GM21515 (cell line): ENCODE measurements around the gene ADAMTS9.

Experiments used
- ATAC-seq: cut with Tn5 transposase; IDR thresholded peaks from one replicate; pipeline ENCODE4 v1.9.1; 2021; ENCODE audit not compliant: unreplicated experiment

Gene ADAMTS9

DNA sequence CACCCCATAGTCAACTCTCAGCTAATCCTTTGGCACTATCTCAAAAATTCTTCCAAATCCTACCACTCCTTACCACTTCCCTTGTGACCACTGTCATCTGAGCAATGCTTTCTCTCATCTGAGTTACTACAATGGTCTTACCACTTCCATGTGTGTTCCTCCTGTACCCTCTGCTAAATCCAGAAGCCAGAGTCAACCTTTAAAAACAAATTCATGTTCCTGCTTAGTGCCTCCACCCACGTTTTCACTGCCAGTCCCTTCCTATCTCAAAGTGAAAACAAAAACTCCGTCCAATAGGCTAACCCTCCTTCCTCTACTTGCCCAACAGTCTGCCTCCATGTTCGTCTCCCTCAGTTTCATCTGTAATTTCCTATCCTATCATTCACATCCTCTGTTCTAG, 109.0 kb downstream of the ADAMTS9 start:
- no peak for ATAC-seq

DNA sequence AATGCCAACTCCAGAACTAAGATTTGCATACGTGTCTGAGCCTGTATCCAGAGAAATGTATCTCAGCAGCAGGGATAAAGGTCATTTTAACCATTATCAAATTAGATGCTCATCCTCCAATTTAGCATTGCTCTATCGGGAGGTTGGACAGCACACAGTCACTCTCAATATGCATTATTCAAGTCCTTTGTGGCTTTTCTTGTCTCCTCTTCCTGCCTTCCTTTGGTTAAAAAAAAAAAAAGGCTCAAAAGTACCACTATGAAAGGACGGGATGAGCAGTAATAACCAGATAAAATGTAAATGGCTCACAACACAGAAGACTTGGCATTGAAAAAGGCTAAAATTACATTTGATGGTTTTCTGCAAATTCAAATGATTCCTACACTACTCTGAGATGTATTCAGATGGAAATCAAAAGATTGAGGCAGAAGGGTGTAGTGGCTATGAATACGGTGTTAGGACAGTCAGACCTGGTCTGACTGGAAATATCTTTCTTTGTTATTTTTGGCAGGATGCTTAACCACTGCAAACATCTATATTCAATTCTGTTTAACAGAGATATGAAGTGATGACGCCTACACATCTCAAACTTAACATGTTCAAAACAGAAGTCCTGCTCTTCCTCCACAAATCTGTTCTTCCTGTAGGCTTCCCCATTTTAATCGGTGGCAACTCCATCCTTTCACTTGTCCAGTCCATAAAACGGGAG, 109.6 kb downstream of the ADAMTS9 start:
- no peak for ATAC-seq

DNA sequence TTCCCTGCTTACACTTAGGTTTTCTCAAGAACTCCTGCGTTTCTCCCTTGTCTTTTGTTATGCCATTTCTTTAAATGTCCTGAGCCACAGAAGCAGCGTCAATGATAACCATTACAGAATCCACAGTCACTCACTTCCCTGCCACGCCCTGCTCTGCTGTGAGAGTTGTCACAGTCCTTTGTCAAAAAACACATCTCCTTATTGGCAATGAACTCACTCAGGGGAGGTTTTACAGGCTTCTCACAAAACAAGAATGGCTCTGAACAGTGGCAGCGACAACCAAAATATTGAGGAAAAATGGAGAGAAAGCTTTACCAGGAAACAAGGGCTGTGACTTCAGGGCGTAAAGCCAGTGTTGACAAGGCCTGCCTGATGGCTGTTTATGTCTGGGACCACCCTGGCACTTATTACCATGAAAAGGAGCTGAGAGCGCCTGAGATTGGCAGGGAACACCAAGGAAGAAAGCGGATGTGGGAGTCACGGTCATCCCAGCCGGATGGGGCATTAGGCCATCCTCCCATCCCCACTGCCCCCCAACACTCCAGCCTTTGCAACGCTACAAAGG, 111.5 kb downstream of the ADAMTS9 start:
- no peak for ATAC-seq

DNA sequence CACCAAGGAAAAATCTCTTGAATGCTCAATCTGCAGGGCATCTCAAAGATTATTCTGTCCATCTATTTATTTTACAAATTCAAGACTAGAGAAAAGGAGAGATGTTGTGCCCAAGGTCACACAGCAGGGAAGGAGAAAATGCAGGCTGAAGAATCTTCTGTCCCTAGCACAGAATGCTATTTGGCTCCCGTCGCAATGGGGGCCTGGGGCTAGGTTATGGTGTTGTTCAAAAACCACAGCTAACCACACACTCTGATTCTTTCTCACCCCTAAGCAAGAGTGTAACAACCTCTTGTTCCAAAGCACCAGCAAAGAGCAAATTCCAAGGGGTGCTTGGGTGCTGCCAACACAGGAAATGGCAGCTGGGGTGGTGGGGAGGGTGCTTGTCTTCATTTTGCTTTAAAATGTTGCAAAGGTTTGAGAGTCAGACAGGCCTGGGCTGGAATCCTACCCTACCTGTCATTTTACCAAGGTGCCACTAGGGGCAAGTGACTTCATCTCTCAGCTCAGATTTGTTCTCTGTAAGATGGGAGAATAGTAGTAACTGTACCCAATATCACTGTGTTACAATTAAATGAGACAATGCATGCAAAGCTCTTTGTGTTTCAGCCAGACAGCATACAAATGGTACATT, 112.5 kb downstream of the ADAMTS9 start:
- peak; percentile 90 for ATAC-seq

DNA sequence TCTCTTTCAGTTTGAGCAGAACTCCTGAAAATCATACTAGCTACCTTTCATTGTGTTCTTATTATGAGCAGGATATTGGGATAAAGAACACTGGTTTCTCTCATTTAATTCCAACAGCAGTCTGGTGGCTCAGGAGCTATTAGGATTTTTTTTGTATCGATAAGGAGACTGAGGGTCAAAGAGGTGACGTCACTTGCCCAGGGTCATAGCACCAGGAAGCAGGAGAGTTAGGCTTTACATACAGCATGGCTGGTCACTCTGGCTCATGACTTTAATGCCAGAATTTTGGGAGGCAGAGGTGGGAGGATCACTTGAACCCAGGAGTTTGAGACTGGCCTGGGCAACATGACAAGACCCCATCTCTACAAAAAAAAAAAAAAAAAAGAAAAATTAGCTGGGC, 113.6 kb downstream of the ADAMTS9 start:
- ATAC-seq: no peak

DNA sequence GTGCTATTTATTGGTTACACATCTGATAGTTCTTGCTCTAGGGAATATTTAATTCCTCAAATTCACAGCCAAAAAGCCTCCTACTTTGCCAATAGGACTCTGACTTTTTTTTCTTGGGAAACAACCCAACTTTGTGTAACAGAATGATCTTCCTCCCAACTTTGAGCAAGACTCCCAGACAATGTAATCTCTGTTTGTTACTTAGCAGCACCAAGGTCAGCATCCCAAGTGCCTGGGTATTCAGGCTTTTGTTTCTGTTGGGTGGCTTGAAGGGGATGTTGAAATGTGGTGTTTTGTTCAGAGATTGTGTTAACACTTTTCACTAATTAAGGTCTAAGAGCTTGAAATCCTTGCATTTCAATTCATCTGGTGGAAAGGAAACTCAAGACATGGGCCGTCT, 115.8 kb downstream of the ADAMTS9 start:
- no peak for ATAC-seq

DNA sequence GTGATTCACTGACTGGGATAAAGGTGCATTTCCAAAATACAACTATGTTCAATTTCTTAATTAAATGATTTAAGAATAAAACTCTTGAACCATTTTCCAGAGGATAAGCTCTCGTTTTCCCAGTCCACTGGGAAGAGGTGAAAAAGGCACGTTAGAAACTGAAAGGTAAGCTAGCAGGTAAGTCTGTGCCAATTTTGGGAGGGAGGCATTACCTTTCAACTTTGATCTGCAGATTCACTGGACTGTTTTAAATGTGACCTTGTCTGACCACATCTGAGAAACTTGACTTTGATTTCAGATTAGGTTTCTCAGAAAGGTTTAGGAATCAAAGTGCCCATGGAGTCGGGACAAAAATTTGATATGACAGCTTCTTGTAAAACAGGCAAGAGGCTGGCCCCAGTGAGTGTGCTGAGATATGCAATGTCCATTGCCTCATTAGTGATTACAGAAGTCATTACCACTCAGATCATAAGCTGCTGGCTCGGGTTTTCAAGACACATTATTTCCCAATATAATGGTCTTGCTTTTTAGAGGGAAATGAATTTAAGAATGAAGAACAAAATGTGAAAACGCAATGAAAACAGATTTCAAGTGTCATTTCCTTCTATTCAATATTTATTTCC, 118.8 kb downstream of the ADAMTS9 start:
- no peak for ATAC-seq

DNA sequence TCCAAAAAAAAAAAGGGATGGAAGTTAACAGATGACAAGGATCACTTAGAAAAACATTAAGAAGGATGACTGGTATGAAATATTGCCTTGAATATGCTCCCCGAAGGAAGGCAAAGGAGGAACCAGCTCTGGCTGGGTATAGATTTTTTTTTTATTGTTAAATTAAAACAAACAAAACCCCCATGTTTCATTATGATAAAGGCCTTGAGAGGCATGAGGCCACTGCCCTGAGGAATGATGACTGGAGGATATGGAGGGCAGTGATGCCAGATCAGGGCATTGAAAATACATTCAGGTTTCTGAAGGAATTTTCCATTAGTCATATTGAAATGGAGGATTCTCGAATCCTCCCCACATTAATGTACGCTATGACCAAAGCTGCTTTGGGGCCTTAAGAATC, 120.9 kb downstream of the ADAMTS9 start:
- ATAC-seq: no peak

DNA sequence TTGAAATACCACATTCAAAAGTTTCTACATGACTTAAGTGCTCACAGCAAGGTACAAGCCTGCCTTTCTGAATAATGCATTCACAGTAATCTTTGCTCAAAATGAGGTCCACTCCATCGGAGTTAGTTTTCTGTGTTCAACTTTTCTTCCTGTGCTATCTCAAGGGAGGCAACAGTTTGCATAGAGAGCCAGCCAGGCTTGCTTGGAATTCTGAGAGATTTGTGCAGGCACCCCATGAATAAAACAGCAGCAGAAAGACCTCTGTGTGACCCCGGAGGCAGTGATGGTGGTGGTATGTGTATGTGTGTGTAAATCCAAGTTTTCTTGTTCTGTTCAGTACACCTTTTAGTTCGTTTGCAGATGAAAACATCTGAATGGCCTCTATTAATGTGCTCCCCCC, 124.0 kb downstream of the ADAMTS9 start:
- ATAC-seq: no peak

DNA sequence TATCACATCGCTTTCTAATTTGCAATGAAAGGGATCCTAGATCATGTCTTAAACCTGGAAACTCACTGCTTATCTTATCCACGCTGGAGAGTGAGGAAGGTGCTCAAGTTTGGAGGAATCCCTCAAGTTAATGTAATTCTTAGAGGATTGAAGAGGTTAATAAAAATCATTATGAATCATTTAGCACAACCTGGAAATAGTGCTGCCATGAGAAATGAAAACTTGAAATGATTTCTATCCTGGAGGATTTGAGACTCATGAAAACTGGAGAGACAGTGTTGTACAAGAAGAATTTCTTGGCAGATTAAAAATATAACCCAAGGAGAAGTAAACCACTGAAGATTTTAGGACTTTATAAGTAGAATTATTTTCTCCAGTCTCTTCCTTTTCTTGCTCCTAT, 125.9 kb downstream of the ADAMTS9 start:
- no peak for ATAC-seq

DNA sequence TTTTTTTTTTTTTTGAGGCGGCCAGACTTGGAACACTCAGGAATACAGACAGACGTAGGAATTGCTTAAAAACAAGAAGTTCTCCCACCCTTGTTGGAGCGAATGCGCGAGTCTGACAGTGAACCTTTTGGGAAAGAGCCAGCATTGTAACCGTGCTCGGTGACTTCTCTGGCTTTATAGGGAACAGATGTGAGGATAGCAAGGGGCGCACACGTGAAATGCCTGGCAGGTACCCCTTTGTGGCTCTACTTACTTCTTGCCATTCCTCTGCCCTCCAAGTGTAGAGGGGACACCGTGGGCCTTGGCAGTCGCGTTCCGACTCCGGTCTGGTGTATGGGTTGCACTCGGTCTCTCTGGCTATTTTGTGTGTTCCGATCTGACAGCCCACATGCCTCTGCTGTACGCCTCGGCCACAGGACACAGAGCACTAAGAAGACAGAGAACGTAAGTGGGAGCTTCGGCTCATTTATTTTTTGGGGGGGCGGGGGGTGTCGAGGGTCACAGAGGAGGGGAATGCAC, 126.4 kb downstream of the ADAMTS9 start:
- no peak for ATAC-seq

DNA sequence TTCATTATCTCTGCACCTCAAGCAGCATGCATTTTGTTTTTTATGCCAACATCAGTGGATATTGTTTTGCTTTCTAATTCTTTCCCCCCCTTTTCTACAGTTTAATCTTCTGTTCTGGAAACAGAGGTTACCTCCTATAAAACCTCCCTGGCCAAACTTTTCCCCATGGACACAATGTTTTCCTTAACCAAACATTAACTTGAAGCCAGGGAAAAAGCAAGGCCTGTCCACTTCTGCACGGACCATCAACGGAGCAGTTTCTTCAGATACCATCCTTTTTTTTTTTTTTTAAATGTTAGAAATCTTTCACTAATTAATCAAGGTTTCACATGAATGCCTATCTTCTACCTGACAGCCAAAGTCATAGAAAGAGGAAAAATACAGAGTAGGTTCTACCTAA, 127.0 kb downstream of the ADAMTS9 start:
- no peak for ATAC-seq

DNA sequence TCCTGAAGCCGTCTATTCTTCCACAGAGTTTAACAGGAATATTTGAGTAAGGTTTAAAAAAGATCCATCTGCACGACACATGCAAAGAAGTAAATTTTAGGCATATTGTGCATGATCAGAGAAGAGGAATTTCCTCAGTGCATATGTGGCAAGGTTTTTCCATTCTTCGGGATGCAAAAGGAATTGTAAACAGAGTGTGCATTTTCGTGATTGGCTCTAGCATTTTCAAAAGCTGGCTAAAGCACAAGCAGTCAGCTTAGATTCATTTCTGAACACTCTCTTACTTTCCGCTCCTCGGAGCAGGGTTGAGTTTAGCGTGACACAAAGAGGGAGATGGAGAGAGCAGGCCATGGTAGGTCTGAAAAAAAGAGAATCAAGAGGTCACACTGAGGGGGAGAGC, 128.2 kb downstream of the ADAMTS9 start:
- no peak for ATAC-seq

DNA sequence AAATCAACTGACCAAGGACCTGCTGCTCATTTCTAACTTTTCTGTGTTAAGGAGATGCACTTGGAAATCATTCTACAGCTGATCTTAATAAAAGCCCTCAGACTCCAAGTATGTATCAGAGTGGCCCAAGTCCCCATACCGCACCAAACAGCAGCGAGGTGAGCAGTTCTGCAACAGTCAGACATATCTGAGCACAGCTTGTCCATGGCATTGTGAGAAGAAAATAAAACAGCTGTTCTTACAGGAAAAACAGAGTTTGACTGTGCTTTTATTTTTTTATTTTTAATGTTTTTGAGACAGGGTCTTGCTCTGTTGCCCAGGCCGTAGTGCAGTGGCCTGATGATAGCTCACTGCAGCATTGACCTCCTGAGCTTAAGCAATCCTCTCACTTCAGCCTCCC, 131.8 kb downstream of the ADAMTS9 start:
- no peak for ATAC-seq

DNA sequence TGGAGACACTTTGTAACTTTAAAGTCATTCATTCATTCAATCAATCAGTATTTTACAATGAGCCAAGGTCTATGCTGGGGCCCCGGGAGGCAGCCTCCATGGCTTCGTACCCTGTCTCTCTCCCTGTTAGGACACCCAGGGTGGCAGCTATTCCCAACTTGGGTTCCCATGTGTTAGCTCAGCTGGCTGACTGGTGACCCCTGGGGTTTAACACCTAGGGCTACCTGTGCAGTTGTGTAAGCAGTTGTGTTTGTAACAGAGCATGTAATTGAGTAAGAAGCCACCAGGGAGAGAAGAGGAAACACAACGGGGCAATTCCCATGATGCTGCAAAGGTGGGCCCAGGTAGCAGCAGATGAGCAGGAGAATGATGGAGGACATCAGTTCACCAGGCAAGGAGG, 132.4 kb downstream of the ADAMTS9 start:
- no peak for ATAC-seq

DNA sequence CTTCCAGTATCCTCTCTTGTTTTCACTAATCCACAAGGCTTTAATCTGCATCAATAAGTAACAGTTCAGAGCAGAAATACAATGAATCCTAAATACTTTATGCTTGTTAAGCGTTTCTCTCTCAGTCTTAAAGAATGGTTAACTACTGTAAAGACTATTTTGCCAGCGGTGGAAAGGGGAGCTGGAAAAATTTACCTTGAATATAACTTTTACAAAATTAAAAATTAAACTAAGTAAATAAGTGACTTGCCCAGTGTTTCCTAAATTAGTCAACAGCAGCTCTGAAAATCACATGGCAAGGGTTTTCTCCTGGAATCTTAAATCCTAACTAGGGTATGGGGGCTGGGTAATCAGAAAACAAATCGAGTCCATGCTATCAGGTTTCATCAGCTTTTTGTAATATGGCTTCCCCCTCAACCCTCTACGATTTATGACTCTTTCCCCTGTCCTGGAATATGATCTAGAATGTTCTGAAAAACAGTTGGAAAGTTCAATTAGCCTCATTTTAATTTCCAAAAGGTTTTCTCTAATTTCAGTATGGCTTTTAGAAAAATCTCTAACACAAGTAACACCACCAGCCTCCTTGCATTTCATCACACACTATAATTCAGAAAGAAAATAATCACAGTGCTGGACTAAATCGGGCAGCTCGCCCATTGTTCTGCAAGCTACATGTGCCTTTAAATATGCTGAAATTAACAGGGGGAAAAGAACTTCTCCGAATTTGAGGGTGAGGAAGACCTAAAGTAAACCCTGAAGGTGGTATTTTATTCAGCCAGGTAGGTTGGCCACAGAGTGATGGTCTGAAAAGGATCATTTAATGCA, 133.5 kb downstream of the ADAMTS9 start:
- no peak for ATAC-seq

DNA sequence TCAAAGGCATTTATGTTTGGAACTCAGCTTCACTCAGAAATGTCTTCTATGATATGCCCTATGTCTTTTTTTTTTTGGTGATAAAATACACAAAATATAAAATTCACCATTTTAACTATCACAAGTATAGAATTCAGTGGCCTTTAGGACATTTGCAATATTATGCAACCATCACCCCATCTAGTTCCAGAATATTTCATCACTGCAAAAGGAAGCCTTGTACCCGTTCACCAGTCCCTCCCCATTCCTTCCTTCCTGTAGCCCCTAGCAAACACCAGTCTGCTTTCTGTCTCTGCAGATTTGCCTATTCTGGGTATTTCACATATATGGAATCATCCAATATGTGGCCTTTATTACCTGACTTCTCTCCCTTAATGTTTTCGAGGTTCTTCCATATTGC, 134.8 kb downstream of the ADAMTS9 start:
- no peak for ATAC-seq

DNA sequence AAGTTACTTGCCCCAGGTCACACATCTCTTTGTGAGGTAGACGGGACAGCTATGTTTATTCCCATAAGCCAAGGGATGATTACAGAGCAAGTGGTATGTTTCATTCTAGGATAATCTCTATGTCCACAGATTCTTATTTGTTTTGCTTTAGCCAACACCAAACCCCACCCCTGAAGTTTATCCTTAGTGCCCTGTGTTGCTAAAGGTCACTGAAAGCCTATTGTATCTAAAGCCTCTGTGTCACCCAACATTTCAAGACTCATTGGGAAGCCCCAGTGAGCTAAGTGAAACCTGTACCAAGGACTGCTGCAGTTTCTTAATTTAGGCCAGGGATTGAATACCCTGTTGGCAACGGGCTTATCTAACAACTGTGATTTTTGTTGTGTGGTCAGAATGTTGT, 135.6 kb downstream of the ADAMTS9 start:
- ATAC-seq: no peak

DNA sequence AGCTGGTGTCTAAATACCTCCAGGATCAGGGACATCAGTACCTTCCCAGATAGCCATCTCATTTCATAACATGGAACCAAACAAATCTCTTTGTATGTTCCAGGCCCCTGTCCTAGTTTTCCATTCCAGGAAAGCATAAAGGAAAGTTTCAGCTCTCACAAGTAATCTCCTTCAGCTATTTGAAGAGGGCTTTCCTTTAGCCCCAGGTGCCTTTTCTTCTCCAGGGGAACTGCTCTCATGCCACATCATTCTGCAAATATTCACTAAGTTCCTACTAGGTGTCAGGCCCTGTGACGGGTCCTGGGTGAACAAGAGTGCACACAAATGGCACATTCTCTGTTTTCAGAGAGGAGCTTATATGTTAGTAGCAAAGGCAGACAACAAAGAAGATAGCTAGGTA, 136.1 kb downstream of the ADAMTS9 start:
- no peak for ATAC-seq

DNA sequence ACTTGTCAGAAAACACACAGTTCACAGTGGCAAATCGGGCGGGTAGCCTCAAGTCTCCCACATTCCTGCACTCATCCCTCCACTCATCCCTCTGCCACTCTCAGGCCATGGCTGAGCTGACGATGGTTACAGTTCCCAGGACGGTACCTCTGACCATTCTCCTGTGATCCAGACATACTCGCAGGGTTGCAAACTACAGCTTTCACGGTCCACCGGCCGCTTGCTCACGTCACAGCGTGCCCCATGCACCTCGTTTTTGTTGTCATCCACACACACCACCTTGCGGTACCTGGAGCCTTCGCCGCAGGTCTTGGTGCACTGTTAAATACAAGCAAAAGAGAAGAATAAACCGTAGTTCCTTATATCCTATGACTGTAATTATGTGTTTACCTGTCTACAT, 137.1 kb downstream of the ADAMTS9 start:
- no peak for ATAC-seq

DNA sequence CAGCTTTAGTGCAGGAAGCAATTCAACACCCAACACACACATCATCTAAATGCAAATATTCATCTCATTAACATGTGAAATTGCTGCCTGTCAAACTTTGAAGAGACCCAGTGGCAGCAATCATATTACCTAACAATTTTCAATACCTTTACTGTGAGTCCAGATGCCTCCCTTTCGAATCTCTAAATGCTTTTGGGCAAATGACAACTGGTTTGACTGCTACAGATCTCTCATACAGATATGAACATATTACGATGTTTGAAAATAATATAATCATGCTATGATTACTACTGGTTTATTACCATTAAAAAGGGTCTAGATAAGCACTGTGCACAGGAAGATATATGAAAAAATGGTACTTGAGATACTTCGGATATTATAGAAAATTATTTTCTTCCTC, 137.9 kb downstream of the ADAMTS9 start:
- no peak for ATAC-seq
